Right cardiac atrium (tissue), 5 donors: ENCODE results near the gene GEMIN5. TPM values are rescaled to one million over a fixed set of nuclear protein-coding genes. Genes with fewer than 3 reads are reported as not detected.

Source experiments
- ATAC-seq, 2 donors: fragments of 200-7000 bp; cut with Tn5 transposase; one replicate each; pipeline versions ENCODE4 v1.8.0 to v1.9.1; 2020; ENCODE audit warnings: moderate library complexity in 2 of 2, mild to moderate bottlenecking in 1 of 2
- DNase-seq, 3 donors: peaks; one replicate each; pipeline ENCODE4 v3.0.0-alpha.2; 2020
- H3K27ac ChIP-seq: one replicate; pipeline ENCODE4 v1.5.1; 2013; ENCODE audit warnings: mild to moderate bottlenecking, low read length, control low read depth, moderate library complexity
- H3K27me3 ChIP-seq: one replicate; pipeline ENCODE4 v1.6.1; 2013; ENCODE audit not compliant: control insufficient read depth, insufficient read depth
- H3K4me1 ChIP-seq: one replicate; pipeline ENCODE4 v1.6.1; 2013; ENCODE audit warnings: low read length; ENCODE audit not compliant: control insufficient read depth, insufficient read depth
- H3K4me3 ChIP-seq: one replicate; pipeline ENCODE4 v1.5.1; 2013; ENCODE audit warnings: low read length, control low read depth
- H3K9me3 ChIP-seq: one replicate; pipeline ENCODE4 v1.6.1; 2013; ENCODE audit warnings: low read length; ENCODE audit not compliant: control insufficient read depth
- WGBS: extraction: QIAGEN DNeasy Blood & Tissue Kit; methylation state at CpG from one replicate; pipeline ENCODE4 v1.1.7; 2013; 5-methylcytosine and 5-hydroxymethylcytosine counted together
- intact Hi-C, 4 donors: fragments of 100-400 bp; cut with DNase I; formaldehyde crosslinking; loops; one replicate each; pipeline versions ENCODE4 v1.11.0 to v1.14.0; 2022 to 2023
- polyA plus RNA-seq: library from polyadenylated mRNA; stranded (reverse); fragments of 200-250 nt; gene quantifications from one replicate; pipeline ENCODE4 v1.2.3, GENCODE V29; 2013
- total RNA-seq, 4 donors: library from RNA; stranded (reverse); fragmentation: NEBNext Ultra II Directional; extraction: Animal tissue kit (Norgen Biotek cat#: 25700); gene quantifications; one replicate each; pipeline ENCODE4 v1.2.1, GENCODE V29; 2021
- donor health status: healthy with polysubstance abuse.
- donor health status: DM: no; HTN: yes; CAD: no.
- donor health status: DM: no; HTN: no; CAD: no.
- donor health status: DM: no; HTN: yes; CAD: no; lungs with severe emphysema.
- donor health status: DM: yes; HTN: yes; CAD: no.

The GEMIN5 gene
- total and polyA plus RNA-seq, 5 donors, result 5.1 to 14.4 (median 13.7) TPM

DNA sequence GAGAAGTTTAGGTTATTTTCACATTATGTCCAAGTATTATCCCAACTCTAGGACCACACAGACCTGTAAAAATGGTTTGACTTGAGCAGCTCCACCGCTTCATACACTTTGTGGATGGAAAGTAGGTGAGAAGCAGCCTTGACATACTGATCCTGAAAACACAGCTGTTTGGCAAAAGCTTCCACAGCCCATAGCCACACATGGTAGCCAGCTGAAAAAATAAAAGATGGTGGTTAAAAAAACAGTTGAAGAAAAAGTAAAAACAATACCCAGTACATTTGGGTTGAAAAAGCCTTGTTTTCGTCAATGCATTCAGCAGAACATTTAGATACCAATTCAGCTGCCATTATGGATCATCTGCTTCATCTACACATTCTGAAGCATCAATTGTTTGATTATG lies 36.7 kb downstream of the GEMIN5 start:
- ATAC-seq, result no peak
- no peak overlapping the region for H3K27ac ChIP-seq

GRCh38 chr5:154900066-154900465 lies 37.9 kb downstream of the GEMIN5 start:
- DNase-seq, result no peak
- no peak overlapping the region for H3K4me3 ChIP-seq
- no peaks in the 10 kb centered on the region for H3K9me3 ChIP-seq
- intact Hi-C loops, result no loop called here
- peaks cover 2% of the 10 kb centered on the region for H3K4me1 ChIP-seq
- H3K27ac ChIP-seq, result no peak overlapping the region
- H3K27me3 ChIP-seq, result no peaks in the 10 kb centered on the region
- 90% methylated on average over 1 of the region's 1 CpG for WGBS
- ATAC-seq, result no peak

More for the DNA sequence above, 36.7 kb downstream of the GEMIN5 start:
- Histone ChIP-seq H3K4me1 (peaks cover 2% of the 10 kb centered on the region), H3K4me3 (no peak overlapping the region), H3K9me3 (no peaks in the 10 kb centered on the region), H3K27me3 (no peaks in the 10 kb centered on the region)
- 92% methylated on average over 2 of the region's 2 CpGs for WGBS
- no peak for DNase-seq
- intact Hi-C loops, result no loop called here

DNA sequence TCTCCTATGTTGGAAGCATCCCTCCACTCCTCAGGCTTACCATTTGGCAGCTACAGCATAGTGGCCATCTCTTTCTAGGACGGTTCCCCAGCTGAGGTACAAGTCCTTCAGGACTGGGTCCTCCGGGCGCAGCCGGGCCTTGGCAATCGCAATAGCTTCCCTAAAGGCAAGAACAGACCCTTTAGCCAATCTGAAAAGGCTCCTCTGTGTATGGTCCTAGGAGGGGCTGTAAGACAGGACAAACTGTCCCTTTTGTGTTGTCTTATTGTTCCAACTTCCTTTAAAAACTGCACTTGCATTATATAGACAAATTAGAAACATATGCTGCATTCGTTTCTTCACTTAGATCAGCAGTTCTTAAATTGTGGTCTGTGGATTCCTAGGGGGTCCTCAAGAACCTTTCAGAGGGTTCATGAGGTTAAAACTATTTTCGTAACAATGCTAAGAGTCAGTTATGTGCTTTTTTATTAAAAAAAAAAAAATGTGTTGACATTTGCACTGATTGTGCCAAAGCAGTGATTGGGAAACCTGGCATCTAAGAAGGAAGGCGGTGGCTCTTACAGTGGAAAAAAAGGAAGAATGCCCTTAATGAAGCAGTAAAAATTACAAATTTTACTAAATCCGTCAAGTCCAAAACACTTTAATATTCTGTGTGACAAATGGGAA lies 38.7 kb downstream of the GEMIN5 start:
- DNase-seq (peak in 1 of 3 donors; percentile 64), ATAC-seq (peak in 1 of 2 donors; percentile 63)
- H3K4me1 ChIP-seq, result peaks cover 2% of the 10 kb centered on the region
- intact Hi-C loops, result no loop called here
- no peaks in the 10 kb centered on the region for H3K9me3 ChIP-seq
- 82% methylated on average over 9 of the region's 9 CpGs for WGBS
- H3K27ac ChIP-seq, result no peak overlapping the region
- no peak overlapping the region for H3K4me3 ChIP-seq
- H3K27me3 ChIP-seq, result no peaks in the 10 kb centered on the region

DNA sequence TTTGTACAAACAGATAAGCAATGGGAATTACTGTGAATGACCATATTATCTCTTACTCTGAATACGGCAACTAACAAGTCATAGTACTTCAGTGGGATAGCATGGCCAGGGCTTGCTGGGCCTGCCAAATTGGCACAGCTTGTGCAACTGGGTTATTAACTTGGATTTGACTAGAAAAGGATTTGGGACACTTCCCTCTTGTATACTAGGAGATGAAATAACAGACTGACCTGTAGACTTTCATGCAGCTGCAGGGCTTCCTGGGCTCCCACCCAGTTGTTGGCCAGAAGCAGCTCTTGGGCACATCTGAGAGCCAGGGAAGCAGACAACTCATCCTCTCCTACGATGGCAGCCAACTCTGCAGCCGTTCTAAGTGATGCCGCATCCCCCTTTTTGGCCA lies 39.8 kb downstream of the GEMIN5 start:
- no peaks in the 10 kb centered on the region for H3K9me3 ChIP-seq
- ATAC-seq, result no peak
- H3K27me3 ChIP-seq, result no peaks in the 10 kb centered on the region
- H3K4me1 ChIP-seq, result peaks cover 2% of the 10 kb centered on the region
- intact Hi-C loops, result no loop called here
- peak in 2 of 3 donors; percentile 30 to 62 for DNase-seq
- H3K27ac ChIP-seq, result no peak overlapping the region
- no peak overlapping the region for H3K4me3 ChIP-seq
- WGBS, result 81% methylated on average over 4 of the region's 4 CpGs

GRCh38 chr5:154896562-154897165 lies 41.3 kb downstream of the GEMIN5 start:
- Histone ChIP-seq H3K4me1 (peaks cover 2% of the 10 kb centered on the region), H3K27me3 (no peaks in the 10 kb centered on the region), H3K27ac (no peak overlapping the region), H3K4me3 (no peak overlapping the region), H3K9me3 (no peaks in the 10 kb centered on the region)
- intact Hi-C loops, result no loop called here
- no peak for DNase-seq
- ATAC-seq, result no peak

- Histone ChIP-seq H3K9me3 (no peaks in the 10 kb centered on the region), H3K27ac (no peak overlapping the region), H3K27me3 (no peaks in the 10 kb centered on the region), H3K4me1 (peaks cover 2% of the 10 kb centered on the region), H3K4me3 (no peak overlapping the region)
- ATAC-seq (no peak), DNase-seq (no peak)
- 85% methylated on average over 14 of the region's 14 CpGs for WGBS
- intact Hi-C loops, result no loop called here
Measured at GRCh38 chr5:154895606-154896561, 42.1 kb downstream of the GEMIN5 start.

- no peaks in the 10 kb centered on the region for H3K4me1 ChIP-seq
- DNase-seq (no peak), ATAC-seq (no peak)
- no peaks in the 10 kb centered on the region for H3K9me3 ChIP-seq
- H3K27ac ChIP-seq, result no peak overlapping the region
- 88% methylated on average over 5 of the region's 5 CpGs for WGBS
- intact Hi-C loops, result no loop called here
- no peak overlapping the region for H3K4me3 ChIP-seq
- no peaks in the 10 kb centered on the region for H3K27me3 ChIP-seq
Measured at GRCh38 chr5:154893381-154893780, 44.6 kb downstream of the GEMIN5 start.

- ATAC-seq (peak in 1 of 2 donors; percentile 81), DNase-seq (peak in 2 of 3 donors; percentile 32 to 58)
- WGBS, result 74% methylated on average over 13 of the region's 13 CpGs
Measured at GRCh38 chr5:154892369-154892771, 45.6 kb downstream of the GEMIN5 start.

DNA sequence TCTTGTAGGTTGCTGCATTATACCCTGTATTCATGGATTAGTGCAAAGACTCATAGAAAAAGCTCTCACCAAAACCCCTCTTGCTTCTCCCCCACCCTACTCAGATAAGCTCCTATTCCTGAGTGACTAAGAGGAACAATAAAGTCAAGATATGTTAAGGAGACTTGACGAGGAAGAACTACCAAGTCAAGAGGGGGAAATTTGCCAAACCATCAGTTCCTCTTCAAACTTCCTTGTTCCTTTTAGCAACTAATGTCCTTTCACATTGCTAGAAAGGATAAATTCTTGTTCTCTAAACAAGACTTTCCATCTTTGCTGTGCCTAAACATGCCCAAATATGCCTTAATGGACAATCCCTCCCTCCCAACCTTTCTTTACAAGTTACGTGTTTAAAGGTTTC lies 52.6 kb downstream of the GEMIN5 start:
- no peaks in the 10 kb centered on the region for H3K4me1 ChIP-seq
- DNase-seq, result no peak
- H3K27me3 ChIP-seq, result no peaks in the 10 kb centered on the region
- 87% methylated on average over 2 of the region's 2 CpGs for WGBS
- no peak for ATAC-seq
- no peak overlapping the region for H3K4me3 ChIP-seq
- no peaks in the 10 kb centered on the region for H3K9me3 ChIP-seq
- H3K27ac ChIP-seq, result no peak overlapping the region
- intact Hi-C loops, result no loop called here

More at GRCh38 chr5:154892369-154892771, 45.6 kb downstream of the GEMIN5 start:
- no peaks in the 10 kb centered on the region for H3K9me3 ChIP-seq
- no peaks in the 10 kb centered on the region for H3K27me3 ChIP-seq
- H3K27ac ChIP-seq, result no peak overlapping the region
- H3K4me3 ChIP-seq, result no peak overlapping the region
- intact Hi-C loops, result no loop called here
- no peaks in the 10 kb centered on the region for H3K4me1 ChIP-seq

DNA sequence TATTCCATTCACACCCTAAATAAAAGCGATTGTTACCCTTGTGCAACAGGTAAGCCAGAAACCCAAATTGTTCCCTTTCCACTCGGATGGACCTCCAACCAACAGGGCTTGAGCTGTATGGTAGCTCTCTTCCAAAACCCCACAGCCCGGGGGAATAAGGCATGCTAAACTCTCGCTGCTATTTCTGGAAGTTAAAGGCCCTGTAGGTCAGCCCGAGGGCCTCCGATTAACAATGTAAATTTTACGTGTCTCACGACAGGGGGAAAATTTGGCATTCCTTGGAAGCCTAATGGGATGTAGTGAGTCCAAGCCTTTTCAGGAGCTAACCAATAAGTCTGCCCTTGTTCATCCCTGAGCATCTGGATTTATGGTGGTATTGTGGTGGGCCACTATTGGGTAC lies 53.6 kb downstream of the GEMIN5 start:
- H3K27ac ChIP-seq, result no peak overlapping the region
- no peaks in the 10 kb centered on the region for H3K4me1 ChIP-seq
- DNase-seq, result no peak
- H3K9me3 ChIP-seq, result no peaks in the 10 kb centered on the region
- no peak for ATAC-seq
- intact Hi-C loops, result no loop called here
- 91% methylated on average over 8 of the region's 8 CpGs for WGBS
- no peak overlapping the region for H3K4me3 ChIP-seq
- H3K27me3 ChIP-seq, result no peaks in the 10 kb centered on the region

DNA sequence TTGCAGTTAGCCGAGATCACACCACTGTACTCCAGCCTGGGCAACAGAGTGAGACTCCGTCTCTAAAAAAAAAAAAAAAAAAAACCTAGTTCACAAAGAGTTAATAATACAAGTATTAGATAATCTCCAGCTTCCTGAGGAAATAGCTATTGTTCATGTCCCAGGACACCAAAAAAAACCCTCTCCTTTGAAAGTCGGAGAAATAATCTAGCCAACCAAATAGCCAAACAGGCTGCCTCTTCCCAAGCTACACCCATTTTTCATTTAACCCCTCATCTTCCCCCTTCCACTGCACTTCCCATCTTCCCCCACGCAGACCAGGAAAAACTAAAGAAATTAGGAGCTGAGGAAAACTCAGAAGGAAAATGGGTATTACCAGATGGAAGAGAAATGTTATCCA lies 56.0 kb downstream of the GEMIN5 start:
- intact Hi-C loops, result no loop called here
- Histone ChIP-seq H3K9me3 (no peaks in the 10 kb centered on the region), H3K27ac (peak overlapping the region; percentile 56), H3K4me1 (no peaks in the 10 kb centered on the region), H3K27me3 (no peaks in the 10 kb centered on the region), H3K4me3 (no peak overlapping the region)
- WGBS, result 57% methylated on average over 4 of the region's 4 CpGs
- peak; percentile 19 to 73 for ATAC-seq
- DNase-seq, result no peak
